ENCODE measurements around the gene TDG. TPM values are rescaled to one million over a fixed set of nuclear protein-coding genes. Genes with fewer than 3 reads are reported as not detected.

TDG gene
- total and polyA plus RNA-seq, 10 of the 15 experiments (the other 5 are each of a cell fraction or from before 2014, with no cell fraction given): 29.7 to 68.8 (median 51.2) TPM

- no peaks in the 10 kb centered on the region; a peak in 1 of 4 replicates for H3K27me3 ChIP-seq (replicated peaks in 1 of 2; ENCODE audit: control insufficient read depth in 2 of 2, insufficient read depth in 2 of 2, low read length in 1 of 2)
- in situ Hi-C loops (cut with MboI) (no loop called here), intact Hi-C loops (cut with micrococcal nuclease; ENCODE audit: unreplicated experiment) (no loop called here)
- no peak overlapping the region for H2AFZ ChIP-seq (ENCODE audit: control insufficient read depth, low read depth, low read length)
- no peaks in the 10 kb centered on the region for H3K9me3 ChIP-seq (replicated peaks; ENCODE audit: control insufficient read depth, insufficient read depth, low read length)
- CTCF ChIA-PET: interaction anchor here (0.6 to 1.5 kb wide), 2 partner anchors 15 to 18 kb away, joined by 4 read pairs; no protein-coding TSS in a partner anchor
- SMC1A ChIA-PET (ENCODE audit: uncharacterized antibody, unreplicated experiment): interaction anchor here (0.9 kb wide), 1 partner anchor 14 kb away, joined by 4 read pairs; no protein-coding TSS in a partner anchor
- BruUV-seq (replicated peaks): no TSS peak
- RAD21 ChIA-PET (ENCODE audit: unreplicated experiment): no interaction called here
- H3K4me1 ChIP-seq (ENCODE audit: control insufficient read depth, insufficient read depth, low read length): no peaks in the 10 kb centered on the region
- no peak overlapping the region for H3K4me3 ChIP-seq
- 53% methylated on average over 5 of the region's 5 CpGs for whole genome bisulfite sequencing (ENCODE audit: insufficient coverage, insufficient replicate concordance, low lambda C conversion rate, missing lambda C conversion rate)
- no peak for TF ChIP-seq PBX3 (IDR thresholded peaks at IDR 0.05; ENCODE audit: insufficient replicate concordance, low read depth, low read length)
- TF ChIP-seq HDAC6 (IDR thresholded peaks at IDR 0.05; ENCODE audit: unreplicated experiment): no peak
- TF ChIP-seq BRCA1 (IDR thresholded peaks at IDR 0.05; ENCODE audit: low read depth, low read length): no peak
- no peak for TF ChIP-seq RBBP5 (conservative IDR thresholded peaks at IDR 0.05)
- no peak for TF ChIP-seq ETV6 (conservative IDR thresholded peaks at IDR 0.05 in 1 of 2, IDR thresholded peaks at IDR 0.05 in 1 of 2; ENCODE audit: borderline replicate concordance in 1 of 2, low read depth in 1 of 2)
- TF ChIP-seq HDGF (IDR thresholded peaks at IDR 0.05): no peak
- TF ChIP-seq USF1 (IDR thresholded peaks at IDR 0.05; ENCODE audit: borderline replicate concordance, extremely low read length, insufficient read depth, low read depth, low read length): no peak
- TF ChIP-seq IRF3 (IDR thresholded peaks at IDR 0.05): no peak
- TF ChIP-seq SMC3 (IDR thresholded peaks at IDR 0.05; ENCODE audit: borderline replicate concordance, low read length): no peak
- TF ChIP-seq ASH2L (IDR thresholded peaks at IDR 0.05; ENCODE audit: borderline replicate concordance, low read depth): no peak
- TF ChIP-seq STAT1 (conservative IDR thresholded peaks at IDR 0.05): no peak
- no peak for TF ChIP-seq ZZZ3 (IDR thresholded peaks at IDR 0.05; ENCODE audit: control insufficient read depth, insufficient read length, low read depth)
- TF ChIP-seq SIX5 (IDR thresholded peaks at IDR 0.05; ENCODE audit: low read depth, low read length, severe bottlenecking): no peak
- TF ChIP-seq MYB (IDR thresholded peaks at IDR 0.05; ENCODE audit: borderline replicate concordance, low read depth, low read length): no peak
- TF ChIP-seq SIN3A (IDR thresholded peaks at IDR 0.05; ENCODE audit: low read depth, low read length): no peak
- TF ChIP-seq BMI1 (IDR thresholded peaks at IDR 0.05; ENCODE audit: borderline replicate concordance): no peak
- no peak for TF ChIP-seq SRF (IDR thresholded peaks at IDR 0.05; ENCODE audit: low read depth in 2 of 2, low read length in 2 of 2)
- TF ChIP-seq RELA (IDR thresholded peaks at IDR 0.05; ENCODE audit: borderline replicate concordance, partially characterized antibody): no peak
- no peak for TF ChIP-seq SMAD1 (IDR thresholded peaks at IDR 0.05; ENCODE audit: low read depth, partially characterized antibody)
- no peak for TF ChIP-seq RFX5 (IDR thresholded peaks at IDR 0.05; ENCODE audit: low read depth, low read length)
- no peak overlapping the region for H3K27ac ChIP-seq (ENCODE audit: control insufficient read depth, insufficient read depth)
- ATAC-seq: no peak
- H4K20me1 ChIP-seq (ENCODE audit: control insufficient read depth, insufficient read depth): no peaks in the 10 kb centered on the region
- no peak for FAIRE-seq
- H3K4me2 ChIP-seq (ENCODE audit: control insufficient read depth, insufficient read depth): no peak overlapping the region
- no peaks in the 10 kb centered on the region for H3K79me2 ChIP-seq (ENCODE audit: control insufficient read depth, insufficient read depth, low read length)
- POLR2A ChIA-PET: interaction anchor here (0.5 kb wide), 1 partner anchor 30 kb away, joined by 3 read pairs; no protein-coding TSS in a partner anchor
- no peak overlapping the region for H3K9ac ChIP-seq (ENCODE audit: control insufficient read depth, insufficient read depth, low read length)
- DNase-seq (ENCODE audit: low read depth, low spot score): no peak
- no peaks in the 10 kb centered on the region for H3K36me3 ChIP-seq (ENCODE audit: control insufficient read depth in 2 of 2, insufficient read depth in 2 of 2, low read length in 1 of 2)
Measured at GRCh38 chr12:104026841-104027599, 61.3 kb downstream of the TDG start.

Data from GM12878 (cell line).